ENCODE data around the gene KIAA2012. TPM values are rescaled to one million over a fixed set of nuclear protein-coding genes. Genes with fewer than 3 reads are reported as not detected.

The KIAA2012 gene
- total RNA-seq, 2 donors from 2014 or later, result 0.74 TPM; not detected in 1

DNA sequence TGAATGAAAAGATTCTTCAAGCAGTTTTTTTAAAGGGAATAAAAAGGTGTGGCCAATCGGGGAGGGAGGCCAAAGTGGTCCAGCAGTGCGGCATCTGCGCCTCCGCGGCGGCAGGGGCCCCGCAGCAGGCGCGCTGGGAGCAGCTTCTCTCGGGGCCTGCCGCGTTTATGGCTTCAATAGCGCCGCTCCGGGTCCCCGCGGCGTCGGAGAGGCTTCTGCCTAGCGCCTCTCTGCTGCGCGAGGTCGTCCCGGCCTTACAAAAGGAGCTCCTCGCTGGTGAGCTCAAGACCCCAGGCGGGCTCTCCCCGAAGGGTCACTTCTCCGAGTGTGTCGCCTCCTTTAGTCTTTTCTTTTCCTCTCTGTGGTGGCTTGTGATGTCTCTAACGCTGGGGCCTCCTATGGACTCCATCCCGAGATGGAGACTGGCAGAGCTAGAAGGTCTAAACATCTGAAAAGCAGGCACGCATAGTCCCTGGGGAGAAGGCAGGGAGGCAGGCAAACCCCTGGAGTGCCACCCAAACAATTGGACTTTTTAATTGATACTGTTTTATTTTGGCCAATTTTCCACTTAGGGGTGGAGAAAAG lies 98.3 kb downstream of the KIAA2012 start:
- 14% methylated on average over 23 of the region's 32 CpGs for WGBS
- intact Hi-C loops (cut with DNase I), result loop anchor here (5.0 kb wide), 1 partner anchor 134 kb away; no protein-coding TSS in a partner anchor

DNA sequence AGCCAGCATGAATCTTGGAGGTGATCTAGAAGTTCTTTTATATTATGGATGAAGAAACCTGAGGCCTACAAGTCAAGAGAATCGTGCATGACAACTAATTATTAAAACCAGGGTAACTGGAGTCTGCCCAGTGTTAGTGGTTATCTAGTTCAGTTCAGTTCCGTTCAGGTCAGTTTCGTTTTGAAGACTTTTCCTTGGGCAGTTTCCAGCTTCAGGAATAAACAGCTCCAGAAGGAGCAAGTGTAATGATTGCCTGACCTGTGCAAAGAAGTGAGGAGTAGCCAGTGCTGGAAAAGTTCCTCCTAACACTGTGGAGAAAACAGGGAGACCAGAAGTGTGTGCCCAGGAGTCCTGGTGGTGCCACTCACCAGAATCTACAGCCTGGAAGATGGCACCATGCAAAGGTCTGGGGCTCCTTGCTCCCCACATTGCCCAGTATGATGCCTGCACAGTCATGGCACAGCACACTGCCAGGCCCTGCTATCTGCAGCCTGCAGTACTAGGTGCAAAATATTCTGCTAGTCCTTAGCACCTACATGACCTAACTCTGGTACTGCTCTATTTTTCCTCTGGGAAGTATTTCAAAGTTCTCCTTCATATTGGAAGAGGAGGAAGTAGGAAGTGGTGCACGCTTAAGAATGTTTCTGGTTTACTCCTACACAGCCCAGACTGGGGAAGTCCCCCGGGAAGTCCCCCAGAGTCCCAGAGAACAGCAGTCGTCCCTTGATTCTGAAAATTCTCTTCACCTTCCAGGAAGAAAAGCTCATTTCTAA lies 99.6 kb downstream of the KIAA2012 start:
- DNase-seq (ENCODE audit: low spot score), result no peak
- Histone ChIP-seq H3K4me3 (no peak overlapping the region), H3K27me3 (replicated peaks; ENCODE audit: insufficient read depth) (no peaks in the 10 kb centered on the region), H3K4me1 (replicated peaks) (no peaks in the 10 kb centered on the region), H3K27ac (no peak overlapping the region), H3K9me3 (no peaks in the 10 kb centered on the region), H3K36me3 (no peaks in the 10 kb centered on the region)
- no peak for TF ChIP-seq POLR2AphosphoS5 (IDR thresholded peaks at IDR 0.05)
- TF ChIP-seq, protein P1, sequence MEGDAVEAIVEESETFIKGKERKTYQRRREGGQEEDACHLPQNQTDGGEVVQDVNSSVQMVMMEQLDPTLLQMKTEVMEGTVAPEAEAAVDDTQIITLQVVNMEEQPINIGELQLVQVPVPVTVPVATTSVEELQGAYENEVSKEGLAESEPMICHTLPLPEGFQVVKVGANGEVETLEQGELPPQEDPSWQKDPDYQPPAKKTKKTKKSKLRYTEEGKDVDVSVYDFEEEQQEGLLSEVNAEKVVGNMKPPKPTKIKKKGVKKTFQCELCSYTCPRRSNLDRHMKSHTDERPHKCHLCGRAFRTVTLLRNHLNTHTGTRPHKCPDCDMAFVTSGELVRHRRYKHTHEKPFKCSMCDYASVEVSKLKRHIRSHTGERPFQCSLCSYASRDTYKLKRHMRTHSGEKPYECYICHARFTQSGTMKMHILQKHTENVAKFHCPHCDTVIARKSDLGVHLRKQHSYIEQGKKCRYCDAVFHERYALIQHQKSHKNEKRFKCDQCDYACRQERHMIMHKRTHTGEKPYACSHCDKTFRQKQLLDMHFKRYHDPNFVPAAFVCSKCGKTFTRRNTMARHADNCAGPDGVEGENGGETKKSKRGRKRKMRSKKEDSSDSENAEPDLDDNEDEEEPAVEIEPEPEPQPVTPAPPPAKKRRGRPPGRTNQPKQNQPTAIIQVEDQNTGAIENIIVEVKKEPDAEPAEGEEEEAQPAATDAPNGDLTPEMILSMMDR (IDR thresholded peaks at IDR 0.05), result no peak
- no peak for TF ChIP-seq POLR2A (IDR thresholded peaks at IDR 0.05)
- 52% methylated on average over 6 of the region's 6 CpGs for WGBS
- intact Hi-C loops (cut with DNase I), result loop anchor here (5.0 kb wide), 1 partner anchor 135 kb away; no protein-coding TSS in a partner anchor

More for the DNA sequence above, 98.3 kb downstream of the KIAA2012 start:
- Histone ChIP-seq H3K36me3 (no peaks in the 10 kb centered on the region), H3K4me1 (replicated peaks) (no peaks in the 10 kb centered on the region), H3K4me3 (no peak overlapping the region), H3K27ac (no peak overlapping the region), H3K9me3 (no peaks in the 10 kb centered on the region), H3K27me3 (replicated peaks; ENCODE audit: insufficient read depth) (no peaks in the 10 kb centered on the region)
- DNase-seq (ENCODE audit: low spot score), result no peak
- TF ChIP-seq, protein P1 (IDR thresholded peaks at IDR 0.05), result no peak

- DNase-seq (ENCODE audit: low spot score), result peak; percentile 62
- intact Hi-C loops (cut with DNase I), result loop anchor here (1.0 to 5.0 kb wide), 2 partner anchors 318 to 381 kb away; no protein-coding TSS in a partner anchor
- no peak overlapping the region for H3K4me3 ChIP-seq
Observed at GRCh38 chr2:202178346-202178958, 105.4 kb downstream of the KIAA2012 start.

DNA sequence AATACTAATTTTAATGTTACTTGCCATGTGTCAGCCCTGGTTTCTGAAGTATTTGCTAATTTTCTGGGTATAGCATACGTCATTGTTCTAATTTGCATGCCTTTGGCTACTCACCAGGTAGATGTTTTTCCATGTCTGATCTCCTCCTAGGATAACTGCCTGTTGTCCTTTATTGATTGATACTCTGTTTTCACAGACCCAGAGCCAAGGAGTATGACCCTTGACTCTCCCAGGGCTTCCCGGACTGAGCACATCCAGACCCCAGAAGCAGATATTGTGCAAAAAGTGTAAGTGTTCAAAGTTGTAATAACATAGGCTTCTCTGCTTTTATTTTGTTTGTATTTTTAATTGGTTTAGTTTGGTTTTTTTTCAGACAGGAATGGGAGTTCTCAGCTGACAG lies 111.5 kb downstream of the KIAA2012 start:
- Histone ChIP-seq H3K36me3 (no peaks in the 10 kb centered on the region), H3K9me3 (no peaks in the 10 kb centered on the region), H3K27ac (no peak overlapping the region), H3K4me1 (replicated peaks) (no peaks in the 10 kb centered on the region), H3K4me3 (no peak overlapping the region), H3K27me3 (replicated peaks; ENCODE audit: insufficient read depth) (no peaks in the 10 kb centered on the region)
- TF ChIP-seq POLR2AphosphoS5 (IDR thresholded peaks at IDR 0.05) (no peak), POLR2A (IDR thresholded peaks at IDR 0.05) (no peak)
- TF ChIP-seq, protein P1 (IDR thresholded peaks at IDR 0.05), result no peak
- intact Hi-C loops (cut with DNase I), result no loop called here
- WGBS, result 66% methylated on average over 2 of the region's 2 CpGs
- no peak for DNase-seq (ENCODE audit: low spot score)

More at GRCh38 chr2:202178346-202178958, 105.4 kb downstream of the KIAA2012 start:
- Histone ChIP-seq H3K27ac (no peak overlapping the region), H3K36me3 (no peaks in the 10 kb centered on the region), H3K27me3 (replicated peaks; ENCODE audit: insufficient read depth) (no peaks in the 10 kb centered on the region), H3K9me3 (no peaks in the 10 kb centered on the region), H3K4me1 (replicated peaks) (no peaks in the 10 kb centered on the region)
- TF ChIP-seq POLR2AphosphoS5 (IDR thresholded peaks at IDR 0.05), result peak; percentile 14
- TF ChIP-seq, protein P1 (IDR thresholded peaks at IDR 0.05), result peak; percentile 78 to 86 (median 80)
- no peak for TF ChIP-seq POLR2A (IDR thresholded peaks at IDR 0.05)
- WGBS, result 46% methylated on average over 7 of the region's 7 CpGs

Data from prostate gland (tissue), 2 donors.